ENCODE results near the gene PCBP3.

- TF ChIP-seq CTCF (IDR thresholded peaks at IDR 0.05): no peak
- no peak for TF ChIP-seq REST (IDR thresholded peaks at IDR 0.05; ENCODE audit: insufficient read depth in 1 of 2, low read depth in 2 of 2, low read length in 1 of 2)
These were observed 97.2 kb downstream of the PCBP3 start for GRCh38 chr21:45740491-45741357.

Data from Panc1 (cell line).